RWPE1 (cell line): Measurements from ENCODE around the gene FTCD.

ENCODE experiments used
- CTCF ChIA-PET: fragments of 350-600 bp; sonication (Branson Sonifier 250); formaldehyde crosslinking; extraction: SDS; loops from one replicate; lab custom pipeline; 2021; lab: Yijun Ruan, JAX
- POLR2A ChIA-PET: fragments of 400-600 bp; formaldehyde crosslinking; extraction: SDS; loops from one replicate; lab custom pipeline; 2020; ENCODE audit warnings: antibody characterized with exemption; ENCODE audit not compliant: low non-redundant PET; lab: Yijun Ruan, JAX
- DNase-seq: peaks from one replicate; pipeline ENCODE4 v3.0.0; 2012; ENCODE audit warnings: low spot score
- H3K27ac ChIP-seq: fragments of 450-650 bp; 2 replicates; pipeline ENCODE4 v1.5.1; 2017
- TF ChIP-seq, protein P1 (sequence below): fragments of 450-650 bp; conservative IDR thresholded peaks from 2 replicates; pipeline ENCODE4 v1.5.1; 2017; ENCODE audit warnings: low read depth, mild to moderate bottlenecking

Gene FTCD

DNA sequence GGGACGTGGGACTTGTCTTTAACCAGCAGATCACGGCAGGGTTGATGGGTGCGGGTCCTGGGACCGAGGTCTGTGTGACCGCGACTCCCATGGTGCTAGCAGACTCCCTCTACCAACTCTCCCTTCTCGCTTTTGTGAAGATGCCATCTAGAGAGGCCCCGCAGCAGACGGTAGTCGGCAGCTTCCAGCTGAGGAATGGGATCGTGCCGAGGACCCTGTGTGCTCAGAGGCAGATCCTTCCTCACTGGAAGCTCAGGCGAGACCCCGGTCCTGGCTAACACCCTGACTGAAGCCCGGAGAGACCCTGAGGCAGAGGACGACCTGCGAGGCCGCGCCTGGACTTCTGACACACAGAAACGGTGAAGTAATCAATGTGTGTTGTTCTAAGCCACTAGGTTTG is 41.4 kb upstream of the FTCD start:
- POLR2A ChIA-PET: no interaction called here

DNA sequence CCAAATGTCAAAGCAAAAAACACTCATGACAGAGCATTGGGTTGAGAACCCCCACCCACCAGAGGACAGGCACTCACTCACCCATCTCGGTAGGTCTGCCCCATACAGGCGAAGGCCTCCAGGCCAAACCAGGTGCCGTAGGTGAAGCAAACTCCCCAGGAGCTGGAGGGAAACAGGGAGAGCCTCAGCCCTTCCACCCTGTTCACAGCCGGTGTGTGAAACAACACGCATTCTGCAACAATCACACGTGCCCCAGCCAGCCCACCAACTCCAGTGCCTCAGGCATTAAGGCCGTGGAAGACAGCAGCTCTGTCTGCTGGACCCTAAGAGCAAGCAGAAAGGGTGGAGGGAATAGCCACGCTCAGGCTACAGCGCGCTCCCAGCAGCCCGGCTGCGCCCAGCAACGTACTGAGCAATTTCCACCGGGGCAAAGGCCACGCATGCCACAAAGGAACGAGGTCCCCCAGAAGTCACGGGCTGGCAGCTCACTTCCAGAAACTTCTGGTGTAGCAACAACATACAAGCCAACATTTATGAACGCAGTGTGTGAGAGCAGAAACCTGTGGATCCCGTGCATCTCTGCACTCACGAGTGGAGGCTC is 40.3 kb upstream of the FTCD start:
- TF ChIP-seq, protein P1, sequence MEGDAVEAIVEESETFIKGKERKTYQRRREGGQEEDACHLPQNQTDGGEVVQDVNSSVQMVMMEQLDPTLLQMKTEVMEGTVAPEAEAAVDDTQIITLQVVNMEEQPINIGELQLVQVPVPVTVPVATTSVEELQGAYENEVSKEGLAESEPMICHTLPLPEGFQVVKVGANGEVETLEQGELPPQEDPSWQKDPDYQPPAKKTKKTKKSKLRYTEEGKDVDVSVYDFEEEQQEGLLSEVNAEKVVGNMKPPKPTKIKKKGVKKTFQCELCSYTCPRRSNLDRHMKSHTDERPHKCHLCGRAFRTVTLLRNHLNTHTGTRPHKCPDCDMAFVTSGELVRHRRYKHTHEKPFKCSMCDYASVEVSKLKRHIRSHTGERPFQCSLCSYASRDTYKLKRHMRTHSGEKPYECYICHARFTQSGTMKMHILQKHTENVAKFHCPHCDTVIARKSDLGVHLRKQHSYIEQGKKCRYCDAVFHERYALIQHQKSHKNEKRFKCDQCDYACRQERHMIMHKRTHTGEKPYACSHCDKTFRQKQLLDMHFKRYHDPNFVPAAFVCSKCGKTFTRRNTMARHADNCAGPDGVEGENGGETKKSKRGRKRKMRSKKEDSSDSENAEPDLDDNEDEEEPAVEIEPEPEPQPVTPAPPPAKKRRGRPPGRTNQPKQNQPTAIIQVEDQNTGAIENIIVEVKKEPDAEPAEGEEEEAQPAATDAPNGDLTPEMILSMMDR: no peak
- no peak for DNase-seq
- ChIA-PET POLR2A (no interaction called here), CTCF (interaction anchor here (0.7 kb wide), 1 partner anchor 12 kb away, joined by 3 read pairs; no protein-coding TSS in a partner anchor)
- H3K27ac ChIP-seq: peak overlapping the region; percentile 18

More for the DNA sequence above, 41.4 kb upstream of the FTCD start:
- no peak for DNase-seq
- CTCF ChIA-PET: interaction anchor here (0.7 kb wide), 1 partner anchor 11 kb away, joined by 3 read pairs; no protein-coding TSS in a partner anchor
- H3K27ac ChIP-seq: no peak overlapping the region
- TF ChIP-seq, protein P1: no peak

DNA sequence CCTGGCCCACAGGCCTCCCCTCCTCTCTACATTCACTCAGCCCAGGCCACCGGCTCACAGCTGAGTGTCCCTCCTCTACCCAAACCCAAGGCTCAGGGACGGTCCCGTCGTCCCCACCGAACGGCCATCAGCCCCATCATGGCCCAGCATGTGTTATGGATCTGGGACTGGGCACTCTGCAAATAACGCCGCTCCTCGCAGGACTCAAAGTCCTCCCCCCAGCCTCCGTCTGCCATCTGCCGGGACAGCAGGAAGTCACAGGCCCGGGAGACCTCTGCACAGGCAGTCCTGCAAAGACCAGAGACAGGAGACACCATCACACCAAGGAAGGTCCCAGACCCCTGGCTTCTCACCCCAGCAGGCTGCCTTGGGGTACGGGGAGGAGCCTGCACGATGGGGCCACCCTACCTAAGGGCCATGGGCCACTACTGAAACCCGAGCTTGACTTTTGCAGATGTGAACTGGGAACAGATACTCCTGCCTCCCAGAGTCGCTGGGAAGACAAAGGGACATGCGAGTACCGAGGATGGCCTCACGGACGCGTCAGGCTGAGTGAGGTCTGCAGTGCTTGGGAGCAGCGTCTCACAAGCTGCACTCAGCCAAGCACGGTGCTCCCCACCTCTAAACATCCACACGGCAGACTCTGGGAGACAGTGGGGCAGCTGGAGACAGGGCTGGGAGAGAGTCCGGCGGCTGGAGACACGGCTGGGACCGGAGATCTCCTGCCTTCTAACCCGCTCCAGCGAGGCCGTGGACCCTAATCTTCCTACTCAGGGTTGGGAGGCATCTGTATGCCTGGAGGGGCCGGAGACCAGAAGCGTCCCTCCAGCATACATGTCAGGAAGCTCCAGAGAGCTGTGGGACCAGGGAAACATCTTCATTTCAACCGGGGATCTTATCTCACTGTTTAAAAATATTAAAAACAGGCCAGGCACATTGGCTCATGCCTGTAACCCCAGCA is 39.3 kb upstream of the FTCD start:
- TF ChIP-seq, protein P1: no peak
- H3K27ac ChIP-seq: peak overlapping the region; percentile 18
- CTCF ChIA-PET: no interaction called here
- DNase-seq: no peak
- POLR2A ChIA-PET: no interaction called here

DNA sequence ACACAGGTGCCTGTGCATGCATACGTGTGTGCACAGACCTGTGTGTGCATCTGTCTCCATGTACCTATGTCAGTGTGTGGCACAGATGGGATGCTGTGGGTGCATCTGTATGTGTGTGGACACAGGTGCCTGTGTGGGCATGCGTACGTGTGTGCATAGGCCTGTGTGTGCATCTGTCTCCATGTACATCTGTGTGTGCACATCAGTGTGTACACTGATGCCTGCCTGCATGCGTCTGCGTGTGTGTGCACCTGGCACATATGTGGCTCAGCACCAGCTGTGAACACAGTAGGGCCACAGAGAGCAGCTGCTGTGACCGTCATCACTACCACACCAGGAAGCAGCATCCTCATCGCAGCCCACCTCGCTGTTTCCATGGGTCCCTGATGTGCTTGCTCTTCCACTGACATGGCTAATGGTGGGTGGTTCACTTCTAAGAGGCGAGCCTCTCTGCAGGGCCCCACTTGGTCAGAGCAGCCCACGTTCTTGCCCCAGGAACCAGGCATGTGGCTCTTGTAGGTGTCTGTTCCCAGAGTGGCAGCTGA is 38.5 kb upstream of the FTCD start:
- TF ChIP-seq, protein P1: no peak
- ChIA-PET POLR2A (no interaction called here), CTCF (no interaction called here)
- no peak for DNase-seq
- peak overlapping the region; percentile 18 for H3K27ac ChIP-seq

DNA sequence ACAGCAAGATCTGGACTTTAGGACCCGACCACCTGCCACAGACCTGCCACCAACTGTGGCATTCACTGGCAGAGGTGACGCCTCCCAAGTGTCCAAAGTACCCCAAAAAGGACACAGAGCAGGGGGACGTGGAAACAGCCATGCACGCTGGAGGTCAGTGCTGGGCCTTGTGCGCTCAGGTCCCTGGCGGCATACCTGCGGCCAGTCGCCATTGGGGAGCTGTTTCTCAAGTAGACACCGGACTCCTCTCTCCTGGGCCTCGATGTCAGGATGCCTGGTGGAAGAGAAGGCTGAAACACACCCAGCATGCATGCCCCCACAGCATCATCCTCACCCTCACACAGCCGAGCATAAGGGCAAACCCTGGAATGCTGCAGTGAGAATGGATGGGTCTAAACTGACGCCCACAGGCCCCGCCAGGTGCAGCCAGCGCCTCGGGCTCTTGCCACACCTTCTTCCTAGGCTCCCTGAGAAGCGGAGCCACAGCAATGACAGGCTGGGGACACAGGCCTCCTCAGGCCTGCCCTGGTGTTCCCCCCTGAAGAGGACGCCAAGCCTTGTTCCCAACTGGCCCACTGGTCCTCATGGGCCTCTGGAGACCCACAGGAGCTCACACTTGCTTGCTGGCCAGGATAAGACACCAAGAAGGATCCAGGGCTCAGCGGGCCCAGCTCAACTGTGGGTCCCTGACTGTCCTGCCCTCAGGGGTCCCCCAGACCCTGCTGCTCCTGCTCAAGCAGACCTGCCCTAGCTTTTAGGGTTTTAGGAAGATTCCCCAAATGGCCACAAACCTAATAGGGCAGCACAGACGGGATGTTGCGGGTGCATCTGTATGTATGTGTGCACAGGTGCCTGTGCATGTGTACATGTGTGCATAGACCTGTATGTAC is 36.6 kb upstream of the FTCD start:
- ChIA-PET POLR2A (no interaction called here), CTCF (no interaction called here)

More for the DNA sequence above, 36.6 kb upstream of the FTCD start:
- no peak for DNase-seq
- H3K27ac ChIP-seq: peak overlapping the region; percentile 66
- TF ChIP-seq, protein P1: no peak
